HCT116 (cell line): ENCODE data around the gene OR2H2.

ENCODE experiments used
- EZH2phosphoT487 ChIP-seq: fragments of 200-600 bp; IDR thresholded peaks from 2 replicates; pipeline ENCODE4 v1.6.1; 2018; ENCODE audit warnings: antibody characterized with exemption, borderline replicate concordance
- POLR2A ChIP-seq: IDR thresholded peaks from 2 replicates; pipeline ENCODE4 v1.7.0; 2011; ENCODE audit warnings: borderline replicate concordance; ENCODE audit not compliant: insufficient read depth, insufficient read length; ENCODE audit errors: extremely low read depth
- YY1 ChIP-seq: IDR thresholded peaks from 2 replicates; pipeline ENCODE4 v1.6.1; 2011; ENCODE audit warnings: low read length, low read depth, moderate library complexity, mild to moderate bottlenecking; ENCODE audit not compliant: insufficient replicate concordance; ENCODE audit errors: extremely low read depth
- ZNF274 ChIP-seq: fragments of 200-500 bp; sonication (Bioruptor generic); IDR thresholded peaks from 2 replicates; pipeline ENCODE4 v1.6.1; 2014; ENCODE audit warnings: mild to moderate bottlenecking, low read depth, low read length, inconsistent platforms
- TF ChIP-seq, protein P1 (sequence below), 3 experiments: fragments of 200-600 bp in 1 of 3; sonication (generic) in 1 of 3; IDR thresholded peaks in 2 of 3; conservative IDR thresholded peaks in 1 of 3; 2 replicates each; pipeline ENCODE4 v1.5.1; 2012 to 2017; ENCODE audit warnings: low read depth in 2 of 3, low read length in 2 of 3, antibody characterized with exemption in 1 of 3, borderline replicate concordance in 1 of 3, control low read depth in 1 of 3, mild to moderate bottlenecking in 1 of 3, mixed read lengths in 1 of 3, mixed run types in 1 of 3, moderate library complexity in 1 of 3; ENCODE audit not compliant: insufficient read depth in 1 of 3
- TF ChIP-seq, protein P2 (sequence below): IDR thresholded peaks from 2 replicates; pipeline ENCODE4 v1.6.1; 2012
- TF ChIP-seq, protein P3 (sequence below): IDR thresholded peaks from 2 replicates; pipeline ENCODE4 v1.6.1; 2011; ENCODE audit warnings: mild to moderate bottlenecking, low read length, moderate library complexity; ENCODE audit not compliant: insufficient replicate concordance; ENCODE audit errors: extremely low read depth

- TF ChIP-seq, protein P1, sequence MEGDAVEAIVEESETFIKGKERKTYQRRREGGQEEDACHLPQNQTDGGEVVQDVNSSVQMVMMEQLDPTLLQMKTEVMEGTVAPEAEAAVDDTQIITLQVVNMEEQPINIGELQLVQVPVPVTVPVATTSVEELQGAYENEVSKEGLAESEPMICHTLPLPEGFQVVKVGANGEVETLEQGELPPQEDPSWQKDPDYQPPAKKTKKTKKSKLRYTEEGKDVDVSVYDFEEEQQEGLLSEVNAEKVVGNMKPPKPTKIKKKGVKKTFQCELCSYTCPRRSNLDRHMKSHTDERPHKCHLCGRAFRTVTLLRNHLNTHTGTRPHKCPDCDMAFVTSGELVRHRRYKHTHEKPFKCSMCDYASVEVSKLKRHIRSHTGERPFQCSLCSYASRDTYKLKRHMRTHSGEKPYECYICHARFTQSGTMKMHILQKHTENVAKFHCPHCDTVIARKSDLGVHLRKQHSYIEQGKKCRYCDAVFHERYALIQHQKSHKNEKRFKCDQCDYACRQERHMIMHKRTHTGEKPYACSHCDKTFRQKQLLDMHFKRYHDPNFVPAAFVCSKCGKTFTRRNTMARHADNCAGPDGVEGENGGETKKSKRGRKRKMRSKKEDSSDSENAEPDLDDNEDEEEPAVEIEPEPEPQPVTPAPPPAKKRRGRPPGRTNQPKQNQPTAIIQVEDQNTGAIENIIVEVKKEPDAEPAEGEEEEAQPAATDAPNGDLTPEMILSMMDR (IDR thresholded peaks at IDR 0.05 in 2 of 3, conservative IDR thresholded peaks at IDR 0.05 in 1 of 3; ENCODE audit: borderline replicate concordance in 1 of 3, insufficient read depth in 1 of 3, low read depth in 2 of 3, low read length in 2 of 3) = no peak
- TF ChIP-seq ZNF274 (no peak), EZH2phosphoT487 (no peak), YY1 (no peak), POLR2A (no peak)
- TF ChIP-seq, protein P2, sequence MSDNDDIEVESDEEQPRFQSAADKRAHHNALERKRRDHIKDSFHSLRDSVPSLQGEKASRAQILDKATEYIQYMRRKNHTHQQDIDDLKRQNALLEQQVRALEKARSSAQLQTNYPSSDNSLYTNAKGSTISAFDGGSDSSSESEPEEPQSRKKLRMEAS = no peak
- TF ChIP-seq, protein P3, sequence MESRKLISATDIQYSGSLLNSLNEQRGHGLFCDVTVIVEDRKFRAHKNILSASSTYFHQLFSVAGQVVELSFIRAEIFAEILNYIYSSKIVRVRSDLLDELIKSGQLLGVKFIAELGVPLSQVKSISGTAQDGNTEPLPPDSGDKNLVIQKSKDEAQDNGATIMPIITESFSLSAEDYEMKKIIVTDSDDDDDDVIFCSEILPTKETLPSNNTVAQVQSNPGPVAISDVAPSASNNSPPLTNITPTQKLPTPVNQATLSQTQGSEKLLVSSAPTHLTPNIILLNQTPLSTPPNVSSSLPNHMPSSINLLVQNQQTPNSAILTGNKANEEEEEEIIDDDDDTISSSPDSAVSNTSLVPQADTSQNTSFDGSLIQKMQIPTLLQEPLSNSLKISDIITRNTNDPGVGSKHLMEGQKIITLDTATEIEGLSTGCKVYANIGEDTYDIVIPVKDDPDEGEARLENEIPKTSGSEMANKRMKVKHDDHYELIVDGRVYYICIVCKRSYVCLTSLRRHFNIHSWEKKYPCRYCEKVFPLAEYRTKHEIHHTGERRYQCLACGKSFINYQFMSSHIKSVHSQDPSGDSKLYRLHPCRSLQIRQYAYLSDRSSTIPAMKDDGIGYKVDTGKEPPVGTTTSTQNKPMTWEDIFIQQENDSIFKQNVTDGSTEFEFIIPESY = no peak
These were observed 47.2 kb downstream of the OR2H2 start for GRCh38 chr6:29631860-29632731.
